Hematopoietic multipotent progenitor cell treated with erythropoietin and hydrocortisone succinate and interleukin-3 and kit ligand, for 15 days (in vitro differentiated cells): ENCODE measurements around the gene GOLGA7B.

Experiments
- DNase-seq: peaks from one replicate; pipeline ENCODE4 v3.0.0-alpha.2; 2015; ENCODE audit warnings: low spot score

GOLGA7B gene

DNA sequence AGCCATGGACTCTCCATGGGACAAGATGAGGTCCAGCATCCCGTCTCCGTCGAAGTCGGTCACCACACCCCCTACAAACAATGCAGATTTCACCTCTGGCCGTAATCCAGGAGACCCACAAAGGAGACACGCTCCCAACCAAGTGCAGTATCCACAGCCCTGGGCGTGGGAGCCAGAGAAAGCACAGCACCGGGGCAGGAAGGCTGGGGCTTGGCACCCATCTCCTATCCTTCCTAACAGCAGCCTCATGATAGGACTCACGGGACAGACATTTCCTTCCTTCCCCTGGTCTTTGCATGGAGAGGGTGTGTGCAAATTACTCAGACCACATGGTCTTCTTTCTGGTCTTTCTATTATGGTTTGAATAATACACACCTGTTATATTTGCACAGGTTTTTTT, 46.3 kb downstream of the GOLGA7B start:
- DNase-seq: no peak

DNA sequence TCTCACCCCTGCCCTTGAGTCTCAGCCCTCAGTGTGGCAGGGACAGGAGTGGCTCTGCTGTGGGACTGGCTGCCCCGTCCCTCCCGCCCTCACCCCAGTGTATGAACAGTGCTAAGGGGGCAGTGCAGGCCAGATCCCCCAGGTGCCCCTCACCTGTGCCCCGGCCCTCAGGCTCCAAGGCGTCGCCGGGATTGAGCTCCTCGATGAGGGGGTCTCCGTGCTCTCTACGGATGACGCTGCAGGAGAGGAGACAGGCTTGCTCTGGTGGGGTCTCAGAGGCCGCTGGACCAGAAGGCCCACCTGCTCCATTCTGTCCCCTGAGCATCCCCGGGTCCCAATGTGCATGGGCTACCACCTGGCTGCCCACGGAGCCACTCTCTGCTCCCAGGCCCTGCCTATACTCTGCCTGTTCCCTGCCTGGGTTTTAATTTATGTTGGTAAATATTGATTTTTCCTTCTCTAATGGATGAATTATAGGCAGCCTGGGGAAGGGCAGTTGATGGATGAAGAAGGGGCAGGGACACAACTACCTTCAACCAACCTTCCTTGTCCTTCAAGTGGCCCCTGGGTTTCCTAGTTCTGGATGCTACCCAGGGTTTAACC, 47.2 kb downstream of the GOLGA7B start:
- DNase-seq: no peak

DNA sequence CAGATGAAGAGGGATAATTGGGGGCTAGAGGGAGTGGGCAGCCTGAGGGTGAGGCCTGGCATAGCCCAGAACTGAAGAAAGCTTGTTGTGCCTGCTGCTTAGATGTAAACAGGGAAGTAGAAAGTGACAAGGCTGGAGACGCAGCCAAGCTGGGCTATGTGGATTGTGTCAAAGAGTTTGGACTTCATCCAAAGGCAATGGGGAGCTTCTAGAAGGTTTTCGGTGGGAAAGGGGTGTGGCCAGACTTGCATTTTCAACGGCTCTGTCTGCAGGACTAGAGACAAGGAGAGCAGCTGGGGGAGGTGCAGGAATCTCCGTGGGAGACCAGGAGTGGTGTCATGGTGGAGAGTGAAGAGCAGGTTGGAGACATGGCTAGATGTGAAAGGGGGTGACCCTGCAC, 48.8 kb downstream of the GOLGA7B start:
- no peak for DNase-seq

DNA sequence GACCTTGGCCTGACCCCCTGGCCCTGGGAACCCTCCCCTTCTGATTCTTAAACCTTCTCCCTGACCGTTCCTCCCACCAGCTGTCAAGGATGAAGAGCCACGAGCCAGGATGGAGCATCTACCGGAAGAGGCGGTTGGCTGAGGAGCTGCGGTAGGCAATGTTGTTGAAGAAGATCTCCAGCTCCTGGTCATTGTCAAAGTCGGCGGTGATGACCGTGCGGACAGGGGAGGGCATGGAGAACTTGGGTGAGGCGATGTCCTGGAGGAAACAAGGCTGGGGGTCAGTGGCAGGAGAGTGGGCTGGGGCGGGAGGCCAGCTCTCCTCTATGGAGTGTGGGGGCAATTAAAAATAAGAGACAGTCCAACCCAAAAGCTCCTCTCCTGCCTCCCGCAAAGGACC, 51.7 kb downstream of the GOLGA7B start:
- DNase-seq: no peak

DNA sequence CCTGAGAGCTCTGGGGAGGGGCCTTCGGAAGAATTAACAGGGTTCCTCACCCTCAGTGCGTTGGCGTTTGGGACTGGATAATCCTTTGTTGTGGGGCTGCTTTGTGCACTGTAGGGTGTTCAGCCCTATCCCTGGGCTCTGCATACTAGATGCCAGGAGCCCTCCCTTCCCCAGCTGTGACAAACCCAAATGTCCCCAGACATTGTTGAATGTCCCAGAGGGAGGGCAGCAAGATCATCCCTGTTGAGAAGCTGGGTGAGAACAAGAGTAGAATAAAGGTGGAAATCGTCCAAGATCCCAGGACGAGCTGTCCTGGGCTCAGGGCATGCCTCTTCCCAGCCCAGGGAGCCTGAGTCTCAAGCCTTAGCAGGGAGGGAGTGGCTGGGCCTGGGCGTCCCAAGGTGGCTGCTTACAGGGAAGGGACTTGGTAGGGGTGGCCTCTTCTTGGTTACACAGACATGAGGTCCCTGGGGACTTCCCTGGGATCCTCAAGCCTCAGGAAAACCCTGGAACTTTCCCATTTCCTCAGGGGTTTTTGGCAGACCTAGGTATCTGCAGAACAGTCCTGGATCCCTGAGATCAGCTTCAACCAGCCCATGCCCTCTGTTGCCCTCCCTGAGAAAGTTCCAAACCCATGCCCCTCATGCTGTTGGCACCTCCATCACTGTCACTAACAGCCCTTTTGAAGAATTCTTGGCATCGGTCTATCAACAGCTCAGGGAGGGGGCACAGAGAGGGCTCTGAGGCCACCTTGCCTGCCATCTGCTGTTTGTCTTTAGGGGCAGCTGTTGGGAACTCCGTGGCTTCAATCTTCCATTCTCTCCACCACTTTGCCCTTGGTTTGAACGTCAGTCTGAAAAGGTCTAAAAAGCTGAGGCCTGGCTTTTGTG, 53.7 kb downstream of the GOLGA7B start:
- no peak for DNase-seq

DNA sequence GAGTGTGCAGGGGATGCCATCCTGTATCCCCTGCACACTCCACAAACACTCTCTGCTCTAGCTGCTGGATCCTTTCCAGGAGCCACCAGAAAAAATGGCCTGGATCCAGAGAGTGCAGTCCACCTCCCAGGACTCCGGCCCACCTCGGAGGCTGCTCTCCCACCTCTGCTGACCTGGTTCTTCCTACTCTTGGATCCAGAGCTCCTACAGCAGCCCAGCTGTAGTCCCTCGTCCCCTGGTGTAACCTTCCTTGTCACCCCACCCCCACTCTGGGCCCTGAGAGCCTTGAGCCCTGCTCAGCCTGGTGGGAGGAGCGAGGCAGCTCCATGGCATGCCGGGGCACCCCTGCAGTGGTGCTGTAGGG, 54.4 kb downstream of the GOLGA7B start:
- no peak for DNase-seq

DNA sequence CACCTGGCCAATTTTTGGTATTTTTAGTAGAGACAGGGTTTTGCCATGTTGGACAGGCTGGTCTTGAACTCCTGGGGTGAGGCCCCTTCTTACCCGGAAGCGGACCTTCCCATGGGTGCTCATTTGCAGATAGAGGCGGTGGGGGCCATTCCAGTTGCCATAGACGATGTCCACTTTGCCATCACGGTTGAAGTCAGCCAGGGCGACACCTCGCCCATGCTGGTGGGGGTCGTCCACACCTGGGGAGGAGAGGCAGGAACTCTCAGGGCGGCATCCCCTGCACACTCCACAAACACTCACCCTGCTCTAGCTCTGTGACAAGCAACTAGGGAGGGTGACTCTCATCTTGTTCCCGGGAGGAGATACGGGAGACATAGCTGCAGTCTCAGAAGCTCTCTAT, 54.9 kb downstream of the GOLGA7B start:
- DNase-seq: no peak

DNA sequence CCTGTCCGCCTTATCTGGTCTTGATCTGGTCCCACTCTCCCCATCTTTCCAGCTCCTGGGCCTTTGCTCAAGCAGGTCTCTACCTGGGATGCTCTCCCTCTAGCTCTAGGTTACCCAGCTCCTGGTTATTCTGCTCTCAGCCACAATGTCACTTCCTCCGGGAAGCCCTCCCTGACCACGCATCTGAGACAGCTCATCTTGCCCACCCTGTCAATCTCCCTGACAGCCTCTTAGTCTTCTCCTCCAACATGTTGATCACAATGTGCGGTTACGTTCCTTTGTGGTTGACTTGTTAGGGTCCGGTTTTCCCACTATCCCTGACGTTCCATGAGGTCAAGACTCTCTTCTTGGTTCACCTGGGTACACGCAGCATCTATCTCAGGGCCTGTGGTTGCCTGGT, 55.6 kb downstream of the GOLGA7B start:
- DNase-seq: no peak

DNA sequence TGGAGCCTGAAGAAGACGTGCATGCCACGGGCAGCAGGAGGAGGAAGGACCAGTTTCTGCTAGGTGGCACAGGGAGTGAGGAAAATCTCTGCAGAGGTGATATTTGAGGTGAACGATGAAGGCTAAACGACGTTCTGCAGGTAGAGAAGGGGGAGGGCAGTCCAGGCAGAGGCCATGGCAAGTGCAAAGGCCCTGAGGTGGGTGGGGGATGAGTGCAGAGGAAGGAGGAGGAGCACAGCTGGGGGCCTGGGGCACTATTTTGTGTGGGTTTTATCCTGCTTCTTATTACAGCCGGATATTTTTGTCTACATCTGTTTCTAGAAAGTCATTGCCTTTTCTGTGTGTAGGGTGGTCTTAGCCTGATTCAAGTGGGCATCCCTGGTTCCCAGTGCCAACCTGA, 57.6 kb downstream of the GOLGA7B start:
- no peak for DNase-seq

DNA sequence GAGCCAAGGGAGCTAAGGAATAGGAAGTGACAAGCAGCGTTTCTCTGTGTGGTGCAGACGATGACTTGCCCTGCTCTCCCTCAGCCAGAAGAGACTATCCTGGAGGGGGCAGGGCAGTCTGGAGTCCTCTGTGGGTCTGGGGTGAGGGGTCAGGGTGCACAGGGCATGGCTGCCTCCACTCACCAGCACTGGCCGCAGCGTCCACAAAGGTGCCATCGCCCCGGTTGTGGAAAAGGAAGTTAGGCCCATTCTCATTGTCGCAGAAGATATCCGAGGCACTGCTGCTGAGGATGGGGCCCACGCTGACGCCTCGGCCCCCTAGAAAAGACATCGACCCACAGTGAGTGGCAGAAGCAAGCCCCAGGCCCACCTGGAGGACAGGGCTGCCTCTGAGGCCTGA, 58.2 kb downstream of the GOLGA7B start:
- no peak for DNase-seq

DNA sequence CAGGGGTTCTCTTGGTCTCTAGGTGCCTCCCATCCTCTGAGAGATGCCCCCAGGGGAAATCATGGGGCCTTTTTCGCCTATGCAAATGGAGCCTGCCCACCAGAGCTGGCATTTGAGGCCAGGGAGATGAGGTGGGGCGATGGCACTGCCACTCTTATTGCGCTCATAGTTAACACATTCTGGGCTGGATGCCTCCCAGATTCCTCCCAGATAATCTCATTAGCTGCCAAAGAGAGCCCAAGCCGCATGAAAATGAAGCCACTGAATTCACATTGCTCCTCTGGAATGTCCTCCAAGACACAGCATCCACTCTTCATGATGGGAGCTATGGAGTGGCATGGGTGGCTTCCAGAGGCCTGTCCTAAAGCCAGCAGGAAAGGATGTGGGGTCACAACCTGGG, 61.0 kb downstream of the GOLGA7B start:
- no peak for DNase-seq

DNA sequence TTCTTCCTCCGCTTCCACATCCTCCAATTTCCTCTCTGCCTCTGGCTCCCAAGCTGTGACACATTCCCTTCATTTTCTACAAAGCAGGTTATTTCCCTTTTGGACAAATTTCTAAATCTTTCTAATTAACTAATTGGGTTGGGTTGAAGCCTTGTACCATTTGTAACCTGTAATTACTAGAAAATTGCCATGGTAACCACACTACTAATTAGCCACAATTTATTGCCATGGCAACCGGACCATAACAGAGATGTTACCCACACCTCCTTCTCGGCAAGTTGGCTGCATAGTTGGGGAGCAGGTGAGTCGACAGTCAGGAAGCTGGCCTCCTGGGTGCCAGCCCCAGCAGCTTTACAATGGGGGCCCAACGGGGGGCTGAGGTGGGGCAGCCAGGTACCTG, 61.6 kb downstream of the GOLGA7B start:
- DNase-seq: no peak

DNA sequence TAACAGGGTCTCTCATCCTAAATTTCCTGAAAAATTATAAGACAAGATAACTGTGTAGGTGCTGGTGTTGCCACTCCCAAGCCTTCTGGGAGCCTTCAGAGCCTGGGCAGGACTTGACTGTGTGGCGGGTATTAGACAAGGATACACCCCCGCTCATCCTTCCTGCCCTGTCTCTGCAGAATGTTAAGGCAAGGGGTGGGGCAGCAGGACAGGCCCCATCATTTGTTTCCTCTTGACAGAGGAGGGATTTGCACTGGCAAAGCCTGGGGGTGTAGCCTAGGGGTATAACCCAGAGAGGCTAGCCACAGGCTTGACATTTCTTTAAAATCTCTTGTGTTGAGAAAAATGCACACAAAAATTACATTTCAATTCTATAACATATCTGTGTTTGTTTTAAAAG, 63.5 kb downstream of the GOLGA7B start:
- DNase-seq: no peak

DNA sequence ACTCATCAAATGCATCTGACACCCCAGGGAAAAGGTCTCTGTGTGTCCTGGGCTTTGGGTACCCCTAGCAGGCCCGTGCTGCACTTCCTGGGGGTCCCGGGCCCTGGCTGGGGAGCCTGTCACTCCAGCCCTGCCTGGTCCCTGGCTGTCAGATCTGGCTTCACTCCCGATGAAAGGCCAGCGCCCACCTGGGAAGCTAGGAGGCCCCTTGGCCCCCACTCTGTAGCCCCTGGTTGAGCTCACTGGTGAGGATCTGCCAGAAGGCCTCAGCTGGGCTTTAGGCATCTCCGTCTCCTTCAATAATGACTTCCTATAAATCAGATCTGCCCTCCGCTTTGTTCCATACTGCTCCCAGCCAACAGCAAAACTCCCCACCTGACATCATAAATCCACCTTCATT, 64.0 kb downstream of the GOLGA7B start:
- DNase-seq: no peak

DNA sequence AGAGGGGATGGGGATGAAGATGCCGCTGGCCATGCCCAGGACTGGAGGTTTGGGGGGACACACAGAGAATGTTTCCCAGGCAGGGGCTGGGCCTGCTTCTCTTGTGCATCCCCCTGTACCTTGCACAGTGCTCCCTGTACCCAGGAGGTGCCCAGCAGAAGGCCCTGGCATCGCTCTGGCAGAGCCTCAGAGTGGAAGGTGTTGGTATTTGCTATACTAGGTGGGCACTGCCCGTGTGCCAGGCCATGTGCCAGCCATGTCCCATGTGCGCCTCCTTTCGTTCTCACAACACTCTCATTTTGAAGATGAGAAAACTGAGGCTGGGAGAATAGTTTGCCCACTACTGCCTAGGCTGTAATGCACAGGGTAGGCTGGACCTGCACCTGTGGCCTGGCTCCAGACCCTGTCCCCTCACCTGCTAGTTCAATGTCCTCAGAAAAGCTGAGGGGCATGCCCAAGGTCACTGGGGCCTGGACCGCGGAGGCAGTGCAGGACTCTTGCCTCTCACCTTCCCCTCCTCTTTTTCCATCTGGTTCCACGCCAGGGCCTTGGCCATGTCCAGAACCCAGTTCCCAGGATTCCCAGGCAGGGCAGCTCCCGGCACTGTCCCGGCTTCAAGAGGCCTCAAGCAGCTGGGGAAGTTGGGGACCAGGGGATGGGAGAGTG, 64.7 kb downstream of the GOLGA7B start:
- no peak for DNase-seq

DNA sequence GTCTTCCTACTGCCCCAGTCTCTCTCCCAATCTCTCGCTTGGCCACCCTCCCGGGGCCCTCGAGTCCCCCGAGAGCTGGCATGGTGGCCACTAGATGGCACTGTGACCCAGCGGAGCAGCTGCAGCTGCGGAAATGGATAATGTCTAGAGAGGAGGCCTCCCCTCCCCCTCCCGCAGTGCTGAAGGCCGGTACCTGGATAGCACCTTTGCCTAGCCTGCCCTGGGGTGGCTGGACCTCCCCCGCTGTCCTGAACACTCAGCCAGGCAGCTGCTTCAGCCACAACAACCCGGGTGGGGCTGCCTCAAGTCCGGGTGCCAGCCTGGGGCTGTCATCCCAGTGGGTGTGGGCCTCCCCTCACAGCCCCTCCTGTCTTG, 65.2 kb downstream of the GOLGA7B start:
- DNase-seq: peak; percentile 61

DNA sequence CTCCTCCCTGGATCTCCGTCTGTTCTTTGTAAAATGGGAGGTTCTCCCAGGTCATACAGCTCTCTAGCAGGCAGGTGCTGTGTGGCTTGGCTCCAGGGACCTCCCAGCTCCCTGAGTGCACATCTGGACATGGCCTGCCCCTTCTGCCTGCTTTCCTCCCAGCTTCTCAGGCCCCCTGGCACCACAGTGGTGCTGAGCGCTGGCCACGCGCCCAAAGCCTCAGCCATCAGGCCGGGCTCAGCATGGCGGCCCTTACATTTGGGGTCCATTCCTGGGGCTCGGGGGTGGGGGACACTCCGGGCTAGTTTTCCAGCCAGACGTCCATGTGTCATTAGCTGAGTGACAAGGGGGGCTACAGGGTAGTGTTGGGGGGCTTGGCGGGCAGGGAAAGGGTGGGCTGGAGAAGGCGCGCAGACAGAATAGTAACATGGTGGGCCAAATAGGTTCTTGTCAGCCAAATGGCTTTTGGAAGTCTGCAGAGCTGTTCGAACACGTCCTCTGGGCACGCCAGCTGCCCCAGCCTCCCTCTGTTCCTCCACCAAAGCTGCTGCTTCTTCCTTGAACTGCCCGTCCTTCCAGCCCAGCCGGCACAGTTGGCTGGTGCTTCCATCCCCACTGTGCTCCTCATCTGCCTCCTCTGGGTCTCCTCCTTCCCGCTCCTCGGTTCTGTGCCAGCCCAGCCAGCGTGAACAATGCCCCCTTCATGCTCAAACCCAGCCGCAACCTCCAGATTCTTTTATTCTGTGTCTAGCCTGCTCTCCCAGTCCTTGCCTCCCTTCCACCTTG, 65.9 kb downstream of the GOLGA7B start:
- DNase-seq: no peak

DNA sequence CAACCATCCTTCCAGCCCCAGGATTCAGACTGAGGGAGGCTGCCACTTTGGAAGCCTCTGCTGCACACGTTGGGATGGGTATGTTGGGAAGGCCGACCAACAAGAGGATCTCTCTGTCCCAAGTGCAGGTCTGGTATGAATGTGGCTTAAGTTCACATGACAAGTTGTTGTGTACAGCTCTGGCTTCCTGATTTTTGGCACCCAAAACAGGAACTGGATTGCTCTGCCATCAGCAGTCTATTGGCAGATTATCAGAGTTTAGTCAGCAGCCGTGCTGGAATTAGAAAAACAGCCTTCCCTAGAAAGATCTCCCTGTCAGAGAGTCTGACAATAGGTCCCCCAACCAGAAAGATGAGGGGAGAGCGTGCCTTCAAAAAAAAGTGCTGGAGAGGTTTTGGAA, 66.9 kb downstream of the GOLGA7B start:
- no peak for DNase-seq

DNA sequence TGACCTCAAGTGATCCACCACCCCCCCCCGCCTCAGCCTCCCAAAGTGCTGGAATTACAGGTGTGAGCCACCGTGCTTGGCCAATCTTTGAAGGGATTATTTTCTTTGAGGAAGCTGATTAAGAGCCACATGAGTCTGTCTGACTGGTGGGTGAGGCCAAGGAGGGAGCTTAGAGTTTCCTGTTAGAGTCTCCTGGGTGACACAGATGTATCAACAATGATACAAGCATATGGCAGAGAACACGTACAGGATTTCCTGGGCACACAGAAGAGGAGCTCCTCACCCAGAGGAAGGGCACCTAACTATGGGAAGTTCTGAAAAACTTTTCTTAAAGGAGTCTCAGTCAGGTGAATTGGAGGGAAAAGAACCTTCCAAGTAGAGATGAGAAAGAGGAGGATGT, 69.4 kb downstream of the GOLGA7B start:
- no peak for DNase-seq

DNA sequence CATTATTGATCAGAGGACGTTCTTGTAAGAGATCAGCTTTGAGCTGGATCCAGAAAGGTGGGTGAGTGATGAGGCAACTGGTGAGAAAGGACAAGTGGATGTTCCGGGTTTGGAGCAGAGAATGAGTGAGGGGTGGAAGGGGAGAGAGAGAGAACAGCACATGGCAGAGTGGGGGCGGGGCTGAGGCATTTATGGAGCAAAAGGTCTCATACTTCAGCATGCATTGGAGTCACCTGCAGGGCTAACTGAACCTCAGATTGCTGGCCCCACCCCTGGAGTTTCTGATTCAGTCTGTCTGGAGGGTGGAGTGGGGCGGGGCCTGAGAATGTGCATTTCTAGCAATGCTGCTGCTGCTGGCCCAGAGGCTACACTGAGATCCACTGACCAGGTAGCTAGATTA, 71.2 kb downstream of the GOLGA7B start:
- no peak for DNase-seq
